HepG2 (cell line): ENCODE data around the gene ATP2B2. TPM values are rescaled to one million over a fixed set of nuclear protein-coding genes. Genes with fewer than 3 reads are reported as not detected.

Source experiments
- ADNP ChIP-seq: sonication (generic); formaldehyde crosslinking; IDR thresholded peaks from 2 replicates; pipeline ENCODE4 v1.4.0; 2020; ENCODE audit warnings: missing genetic modification reagents
- AGO2 ChIP-seq: fragments of 200-400 bp; formaldehyde crosslinking; optimal IDR thresholded peaks from 2 replicates; pipeline ENCODE3; 2017; ENCODE audit warnings: mild to moderate bottlenecking, low read depth, low read length, moderate library complexity
- ASH2L ChIP-seq: fragments of 300-600, 200-600 bp; sonication (generic); IDR thresholded peaks from 2 replicates; pipeline ENCODE4 v1.7.0; 2017; ENCODE audit warnings: low read depth, mild to moderate bottlenecking, moderate library complexity, mixed read lengths, low read length; ENCODE audit not compliant: insufficient read length
- DNMT1 ChIP-seq: sonication (generic); formaldehyde crosslinking; IDR thresholded peaks from 2 replicates; pipeline ENCODE4 v1.5.1; 2020; ENCODE audit warnings: mild to moderate bottlenecking, missing genetic modification reagents
- GATA4 ChIP-seq: sonication (generic); IDR thresholded peaks from 2 replicates; pipeline ENCODE4 v1.6.1; 2016; ENCODE audit warnings: antibody characterized with exemption, low read depth, borderline replicate concordance
- GLI4 ChIP-seq: sonication (generic); formaldehyde crosslinking; IDR thresholded peaks from 2 replicates; pipeline ENCODE4 v1.5.1; 2020; ENCODE audit warnings: missing genetic modification reagents, mild to moderate bottlenecking, moderate library complexity, borderline replicate concordance
- GTF3A ChIP-seq: sonication (generic); formaldehyde crosslinking; conservative IDR thresholded peaks from 2 replicates; pipeline ENCODE4 v1.4.0; 2020; ENCODE audit warnings: mild to moderate bottlenecking, missing genetic modification reagents
- KAT2B ChIP-seq: fragments of 150-350 bp; IDR thresholded peaks from 2 replicates; pipeline ENCODE4 v1.6.1; 2014; ENCODE audit warnings: low read depth, low read length, borderline replicate concordance
- NR2C2 ChIP-seq: sonication (generic); formaldehyde crosslinking; IDR thresholded peaks from 2 replicates; pipeline ENCODE4 v1.4.0; 2020; ENCODE audit warnings: missing genetic modification reagents, mild to moderate bottlenecking, moderate library complexity, borderline replicate concordance
- NR2F2 ChIP-seq: IDR thresholded peaks from 2 replicates; pipeline ENCODE4 v1.6.1; 2012; ENCODE audit warnings: low read depth, inconsistent platforms, borderline replicate concordance
- SALL1 ChIP-seq: sonication (generic); formaldehyde crosslinking; IDR thresholded peaks from 2 replicates; pipeline ENCODE4 v1.8.0; 2022; ENCODE audit warnings: mild to moderate bottlenecking, missing genetic modification reagents
- SMAD3 ChIP-seq: sonication (generic); formaldehyde crosslinking; IDR thresholded peaks from 2 replicates; pipeline ENCODE4 v1.4.0; 2020; ENCODE audit warnings: missing genetic modification reagents
- ZNF468 ChIP-seq: sonication (generic); formaldehyde crosslinking; IDR thresholded peaks from 2 replicates; pipeline ENCODE4 v1.8.0; 2022; ENCODE audit warnings: mild to moderate bottlenecking, moderate library complexity, missing genetic modification reagents
- ZNF660 ChIP-seq: sonication (generic); formaldehyde crosslinking; IDR thresholded peaks from 2 replicates; pipeline ENCODE4 v1.5.1; 2020; ENCODE audit warnings: mild to moderate bottlenecking, low read depth, missing genetic modification reagents, borderline replicate concordance
- ZNF768 ChIP-seq: sonication (generic); formaldehyde crosslinking; IDR thresholded peaks from 2 replicates; pipeline ENCODE4 v1.4.0; 2020; ENCODE audit warnings: missing genetic modification reagents
- ZNF883 ChIP-seq: sonication (generic); formaldehyde crosslinking; IDR thresholded peaks from 2 replicates; pipeline ENCODE4 v1.5.1; 2020; ENCODE audit warnings: mild to moderate bottlenecking, missing genetic modification reagents; ENCODE audit errors: not compliant biosample characterization
- polyA plus RNA-seq, 8 experiments: library from polyadenylated mRNA; depleted of rRNA in 3 of 8; stranded (reverse) in 7 of 8; unstranded in 1 of 8; fragments of >200 nt; fragmentation: Illumina TruSeq in 4 of 8; extraction: Trizol in 4 of 8; gene quantifications; 2 replicates each; pipeline versions ENCODE4 v1.2.1 to v1.2.3, GENCODE V29; 2011 to 2016; ENCODE audit warnings: low read depth in 4 of 8, missing spikeins in 1 of 8, mixed read lengths in 1 of 8; ENCODE audit not compliant: insufficient read depth in 1 of 8
- total RNA-seq, 5 experiments: library from RNA; depleted of rRNA; stranded (reverse); fragments of >200 nt; fragmentation: Illumina TruSeq; extraction: Trizol; gene quantifications; 2 replicates each; pipeline ENCODE4 v1.2.3, GENCODE V29; 2016; ENCODE audit warnings: low read depth in 1 of 5
- TF ChIP-seq, protein P1 (sequence below): sonication (generic); formaldehyde crosslinking; IDR thresholded peaks from 2 replicates; pipeline ENCODE4 v1.4.0; 2020; ENCODE audit warnings: missing genetic modification reagents
- TF ChIP-seq, protein P2 (sequence below): sonication (generic); formaldehyde crosslinking; IDR thresholded peaks from 2 replicates; pipeline ENCODE4 v1.4.0; 2020; ENCODE audit warnings: missing genetic modification reagents

ATP2B2 gene
- total and polyA plus RNA-seq, 2 of the 13 experiments (the other 11 are each of a cell fraction or from before 2014, with no cell fraction given): 1.5 to 2.3 TPM

DNA sequence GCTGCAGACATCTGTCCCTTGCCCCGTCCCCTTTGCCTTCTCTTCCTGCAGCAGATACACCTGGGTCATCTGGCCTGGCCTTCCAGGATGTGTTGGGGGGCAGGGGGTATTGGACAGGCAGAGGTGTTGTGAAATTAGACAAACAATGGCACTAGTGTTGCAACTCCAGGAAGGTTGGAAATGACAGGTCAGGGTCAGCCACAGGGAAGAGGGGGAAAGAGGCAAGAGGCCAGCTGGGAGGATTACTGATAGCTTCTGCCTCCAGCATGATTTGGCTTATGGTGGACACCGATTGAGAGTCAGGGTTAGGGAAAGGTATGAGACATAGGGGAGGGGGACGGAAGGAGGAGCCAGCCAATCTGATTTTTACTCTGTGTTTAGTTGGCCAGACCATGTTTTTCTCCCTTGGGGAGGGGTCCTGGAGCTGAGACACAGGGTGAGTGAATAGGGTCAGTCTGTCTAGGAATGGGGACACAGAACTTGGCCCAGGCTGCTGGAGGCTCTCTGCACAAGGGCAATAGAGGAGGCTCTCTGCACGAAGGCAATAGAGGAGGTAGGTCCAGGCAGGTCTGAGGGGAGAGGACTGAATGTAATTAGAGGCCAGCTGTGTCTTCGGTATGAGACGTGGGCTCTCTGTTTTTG is 3.4 kb upstream of the ATP2B2 start (continued):
- TF ChIP-seq, protein P1, sequence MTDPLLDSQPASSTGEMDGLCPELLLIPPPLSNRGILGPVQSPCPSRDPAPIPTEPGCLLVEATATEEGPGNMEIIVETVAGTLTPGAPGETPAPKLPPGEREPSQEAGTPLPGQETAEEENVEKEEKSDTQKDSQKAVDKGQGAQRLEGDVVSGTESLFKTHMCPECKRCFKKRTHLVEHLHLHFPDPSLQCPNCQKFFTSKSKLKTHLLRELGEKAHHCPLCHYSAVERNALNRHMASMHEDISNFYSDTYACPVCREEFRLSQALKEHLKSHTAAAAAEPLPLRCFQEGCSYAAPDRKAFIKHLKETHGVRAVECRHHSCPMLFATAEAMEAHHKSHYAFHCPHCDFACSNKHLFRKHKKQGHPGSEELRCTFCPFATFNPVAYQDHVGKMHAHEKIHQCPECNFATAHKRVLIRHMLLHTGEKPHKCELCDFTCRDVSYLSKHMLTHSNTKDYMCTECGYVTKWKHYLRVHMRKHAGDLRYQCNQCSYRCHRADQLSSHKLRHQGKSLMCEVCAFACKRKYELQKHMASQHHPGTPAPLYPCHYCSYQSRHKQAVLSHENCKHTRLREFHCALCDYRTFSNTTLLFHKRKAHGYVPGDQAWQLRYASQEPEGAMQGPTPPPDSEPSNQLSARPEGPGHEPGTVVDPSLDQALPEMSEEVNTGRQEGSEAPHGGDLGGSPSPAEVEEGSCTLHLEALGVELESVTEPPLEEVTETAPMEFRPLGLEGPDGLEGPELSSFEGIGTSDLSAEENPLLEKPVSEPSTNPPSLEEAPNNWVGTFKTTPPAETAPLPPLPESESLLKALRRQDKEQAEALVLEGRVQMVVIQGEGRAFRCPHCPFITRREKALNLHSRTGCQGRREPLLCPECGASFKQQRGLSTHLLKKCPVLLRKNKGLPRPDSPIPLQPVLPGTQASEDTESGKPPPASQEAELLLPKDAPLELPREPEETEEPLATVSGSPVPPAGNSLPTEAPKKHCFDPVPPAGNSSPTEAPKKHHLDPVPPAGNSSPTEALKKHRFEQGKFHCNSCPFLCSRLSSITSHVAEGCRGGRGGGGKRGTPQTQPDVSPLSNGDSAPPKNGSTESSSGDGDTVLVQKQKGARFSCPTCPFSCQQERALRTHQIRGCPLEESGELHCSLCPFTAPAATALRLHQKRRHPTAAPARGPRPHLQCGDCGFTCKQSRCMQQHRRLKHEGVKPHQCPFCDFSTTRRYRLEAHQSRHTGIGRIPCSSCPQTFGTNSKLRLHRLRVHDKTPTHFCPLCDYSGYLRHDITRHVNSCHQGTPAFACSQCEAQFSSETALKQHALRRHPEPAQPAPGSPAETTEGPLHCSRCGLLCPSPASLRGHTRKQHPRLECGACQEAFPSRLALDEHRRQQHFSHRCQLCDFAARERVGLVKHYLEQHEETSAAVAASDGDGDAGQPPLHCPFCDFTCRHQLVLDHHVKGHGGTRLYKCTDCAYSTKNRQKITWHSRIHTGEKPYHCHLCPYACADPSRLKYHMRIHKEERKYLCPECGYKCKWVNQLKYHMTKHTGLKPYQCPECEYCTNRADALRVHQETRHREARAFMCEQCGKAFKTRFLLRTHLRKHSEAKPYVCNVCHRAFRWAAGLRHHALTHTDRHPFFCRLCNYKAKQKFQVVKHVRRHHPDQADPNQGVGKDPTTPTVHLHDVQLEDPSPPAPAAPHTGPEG (CRISPR knock-in tag): no peak
- TF ChIP-seq NR2F2 (peak; percentile 99), SALL1 (peak; percentile 100), ZNF660 (CRISPR knock-in tag) (no peak), GLI4 (CRISPR knock-in tag) (no peak), GTF3A (CRISPR knock-in tag) (no peak; the same call in 1 of the 2 replicates), KAT2B (no peak), ZNF468 (CRISPR knock-in tag) (no peak), ADNP (CRISPR knock-in tag) (no peak), AGO2 (no peak), ASH2L (peak; percentile 34), DNMT1 (CRISPR knock-in tag) (no peak), ZNF768 (no peak), GATA4 (peak; percentile 70; the same call in 1 of the 2 replicates), ZNF883 (CRISPR knock-in tag) (no peak), SMAD3 (peak; percentile 90), NR2C2 (CRISPR knock-in tag) (peak; percentile 96)
- TF ChIP-seq, protein P2, sequence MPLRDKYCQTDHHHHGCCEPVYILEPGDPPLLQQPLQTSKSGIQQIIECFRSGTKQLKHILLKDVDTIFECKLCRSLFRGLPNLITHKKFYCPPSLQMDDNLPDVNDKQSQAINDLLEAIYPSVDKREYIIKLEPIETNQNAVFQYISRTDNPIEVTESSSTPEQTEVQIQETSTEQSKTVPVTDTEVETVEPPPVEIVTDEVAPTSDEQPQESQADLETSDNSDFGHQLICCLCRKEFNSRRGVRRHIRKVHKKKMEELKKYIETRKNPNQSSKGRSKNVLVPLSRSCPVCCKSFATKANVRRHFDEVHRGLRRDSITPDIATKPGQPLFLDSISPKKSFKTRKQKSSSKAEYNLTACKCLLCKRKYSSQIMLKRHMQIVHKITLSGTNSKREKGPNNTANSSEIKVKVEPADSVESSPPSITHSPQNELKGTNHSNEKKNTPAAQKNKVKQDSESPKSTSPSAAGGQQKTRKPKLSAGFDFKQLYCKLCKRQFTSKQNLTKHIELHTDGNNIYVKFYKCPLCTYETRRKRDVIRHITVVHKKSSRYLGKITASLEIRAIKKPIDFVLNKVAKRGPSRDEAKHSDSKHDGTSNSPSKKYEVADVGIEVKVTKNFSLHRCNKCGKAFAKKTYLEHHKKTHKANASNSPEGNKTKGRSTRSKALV (CRISPR knock-in tag): peak; percentile 77; the same call in 1 of the 2 replicates
